GM12891 (cell line): ENCODE data around the gene OR52A1.

Source experiments
- DNase-seq: peaks from one replicate; pipeline ENCODE4 v3.0.0; 2011; ENCODE audit warnings: low spot score; ENCODE audit not compliant: insufficient read length
- FAIRE-seq: peaks from 2 replicates; lab custom pipeline; 2011; peaks lifted over from hg19 to GRCh38; lab: Jason Lieb, UNC
- PAX5 ChIP-seq: IDR thresholded peaks from 2 replicates; pipeline ENCODE4 v1.6.1; 2011; ENCODE audit warnings: low read length, moderate library complexity, mild to moderate bottlenecking; ENCODE audit not compliant: insufficient read depth, severe bottlenecking
- POLR2A ChIP-seq: IDR thresholded peaks from 2 replicates; pipeline ENCODE4 v1.6.1; 2011; ENCODE audit warnings: low read depth, low read length, control low read depth
- POLR2AphosphoS5 ChIP-seq: IDR thresholded peaks from 2 replicates; pipeline ENCODE4 v1.6.1; 2011; ENCODE audit warnings: low read depth, low read length, control low read depth
- POU2F2 ChIP-seq: IDR thresholded peaks from 2 replicates; pipeline ENCODE4 v1.6.1; 2011; ENCODE audit warnings: low read depth, mild to moderate bottlenecking, control low read depth, low read length, moderate library complexity
- SPI1 ChIP-seq: IDR thresholded peaks from 2 replicates; pipeline ENCODE4 v1.6.1; 2011; ENCODE audit warnings: low read depth, low read length, control low read depth
- TAF1 ChIP-seq: IDR thresholded peaks from 2 replicates; pipeline ENCODE4 v1.6.1; 2011; ENCODE audit warnings: low read depth, low read length, control low read depth

Gene OR52A1

DNA sequence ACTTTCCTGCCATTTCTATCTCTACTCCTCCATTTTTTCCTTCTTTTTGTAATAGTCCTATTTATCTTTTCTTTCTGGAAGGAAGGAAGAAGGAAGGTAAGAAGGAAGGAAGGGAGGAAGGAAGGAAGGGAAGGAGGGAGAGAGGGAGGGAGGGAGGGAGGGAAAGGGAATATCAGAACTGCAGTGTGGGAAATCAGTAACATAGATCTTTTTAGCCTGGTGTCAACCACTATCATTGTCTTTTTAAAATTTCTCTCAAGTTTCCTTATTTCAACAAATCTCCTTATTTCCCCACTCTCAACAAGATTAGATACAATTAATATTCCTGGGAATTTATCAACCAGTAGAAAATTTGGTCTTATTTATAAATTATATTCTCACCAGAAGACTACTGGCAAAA is 51.5 kb downstream of the OR52A1 start:
- no peak for DNase-seq
- TF ChIP-seq POLR2AphosphoS5 (no peak), TAF1 (no peak), POU2F2 (no peak), SPI1 (no peak), POLR2A (no peak), PAX5 (no peak)
- no peak for FAIRE-seq

DNA sequence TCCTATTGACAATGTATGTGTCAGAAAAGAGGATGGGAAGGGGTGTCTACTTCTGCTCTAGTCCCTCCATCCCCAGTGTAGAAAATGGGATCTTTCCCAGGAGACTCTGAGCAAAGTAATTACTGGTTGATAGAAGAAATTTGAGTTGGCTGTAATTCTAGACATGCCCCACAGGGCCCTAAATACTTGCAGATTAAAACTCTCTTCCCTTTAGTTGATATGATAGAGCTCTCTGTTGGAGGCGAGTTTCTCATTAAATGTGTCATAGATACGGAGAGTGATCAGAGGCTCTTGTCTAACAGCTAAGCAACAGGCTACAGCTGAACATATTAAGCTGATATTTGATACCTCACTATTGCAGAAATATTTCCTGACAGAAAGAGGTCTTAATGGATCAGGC is 52.3 kb downstream of the OR52A1 start:
- DNase-seq, result no peak
- TF ChIP-seq PAX5 (no peak), POLR2A (no peak)
- FAIRE-seq, result no peak

DNA sequence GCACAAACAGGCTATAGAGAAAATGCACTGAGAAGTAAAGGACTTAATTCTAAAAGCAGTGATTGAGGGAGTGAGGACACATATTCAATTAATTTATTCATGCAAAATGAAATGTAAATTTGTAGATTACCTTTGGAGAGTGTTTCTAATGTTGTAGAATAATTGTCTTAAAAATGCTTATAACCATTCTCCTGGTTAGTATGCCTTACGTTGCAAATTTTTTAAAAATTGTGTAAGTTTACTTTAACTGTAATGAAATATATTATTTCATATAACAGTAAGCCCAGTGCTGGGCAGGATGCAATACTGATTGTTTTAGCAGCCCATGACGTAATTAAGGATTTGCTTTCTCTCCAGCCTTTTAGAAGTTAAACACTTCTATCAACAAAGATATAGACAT is 58.5 kb downstream of the OR52A1 start:
- TF ChIP-seq SPI1 (no peak), TAF1 (no peak), PAX5 (no peak), POLR2A (no peak), POLR2AphosphoS5 (no peak), POU2F2 (no peak)
- no peak for DNase-seq
- no peak for FAIRE-seq
